ENCODE measurements around the gene RTKN2. TPM values are rescaled to one million over a fixed set of nuclear protein-coding genes. Genes with fewer than 3 reads are reported as not detected.

Gene RTKN2
- total and polyA plus RNA-seq, 9 of the 15 experiments (the other 6 are each of a cell fraction or from before 2014, with no cell fraction given), result 0.03 to 0.11 (median 0.05) TPM; not detected in 2

GRCh38 chr10:62277971-62278370 lies 9.3 kb upstream of the RTKN2 start (continued):
- TF ChIP-seq CGGBP1 (CRISPR knock-in tag; IDR thresholded peaks at IDR 0.05) (no peak), GABPB2 (CRISPR knock-in tag; conservative IDR thresholded peaks at IDR 0.05) (no peak), CREM (IDR thresholded peaks at IDR 0.05; ENCODE audit: low read depth) (no peak)

DNA sequence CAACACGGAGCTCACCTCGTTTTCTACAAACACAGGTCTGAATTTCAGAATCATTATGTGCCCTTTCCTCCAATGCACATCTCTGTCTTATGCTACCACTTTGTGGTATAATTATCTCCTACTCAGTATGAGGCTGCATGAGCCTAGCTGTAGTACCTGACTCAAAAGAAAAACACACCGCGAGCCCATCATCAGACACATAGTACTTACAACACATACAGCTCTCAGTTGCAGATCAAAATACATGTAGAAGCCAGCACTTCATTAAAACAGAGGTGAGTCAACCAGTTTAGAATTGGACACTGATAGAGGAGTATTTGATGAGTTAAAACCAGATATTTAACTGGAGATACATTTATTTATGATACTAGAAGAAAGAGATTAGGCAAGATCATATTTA lies 1.4 kb upstream of the RTKN2 start:
- no peak for FAIRE-seq
- CTCF ChIA-PET (ENCODE audit: low intra/inter-chr PET ratio), result no interaction called here
- in situ Hi-C loops (cut with MboI), result no loop called here
- TF ChIP-seq RFX5 (IDR thresholded peaks at IDR 0.05; ENCODE audit: low read depth, low read length) (no peak), ARID2 (IDR thresholded peaks at IDR 0.05) (no peak), HDAC3 (IDR thresholded peaks at IDR 0.05; ENCODE audit: borderline replicate concordance, partially characterized antibody) (no peak), KAT7 (CRISPR knock-in tag; IDR thresholded peaks at IDR 0.05; ENCODE audit: borderline replicate concordance) (no peak), PKNOX1 (IDR thresholded peaks at IDR 0.05) (no peak), ZBTB1 (CRISPR knock-in tag; IDR thresholded peaks at IDR 0.05; ENCODE audit: borderline replicate concordance, low read depth) (no peak), MED1 (CRISPR knock-in tag; IDR thresholded peaks at IDR 0.05; ENCODE audit: borderline replicate concordance) (no peak), ZNF583 (CRISPR knock-in tag; IDR thresholded peaks at IDR 0.05) (no peak), FOS (IDR thresholded peaks at IDR 0.05; ENCODE audit: extremely low read depth, insufficient read length) (no peak), NFE2 (IDR thresholded peaks at IDR 0.05; ENCODE audit: low read depth) (no peak), ATF7 (IDR thresholded peaks at IDR 0.05) (no peak)
- TF ChIP-seq, protein P1, sequence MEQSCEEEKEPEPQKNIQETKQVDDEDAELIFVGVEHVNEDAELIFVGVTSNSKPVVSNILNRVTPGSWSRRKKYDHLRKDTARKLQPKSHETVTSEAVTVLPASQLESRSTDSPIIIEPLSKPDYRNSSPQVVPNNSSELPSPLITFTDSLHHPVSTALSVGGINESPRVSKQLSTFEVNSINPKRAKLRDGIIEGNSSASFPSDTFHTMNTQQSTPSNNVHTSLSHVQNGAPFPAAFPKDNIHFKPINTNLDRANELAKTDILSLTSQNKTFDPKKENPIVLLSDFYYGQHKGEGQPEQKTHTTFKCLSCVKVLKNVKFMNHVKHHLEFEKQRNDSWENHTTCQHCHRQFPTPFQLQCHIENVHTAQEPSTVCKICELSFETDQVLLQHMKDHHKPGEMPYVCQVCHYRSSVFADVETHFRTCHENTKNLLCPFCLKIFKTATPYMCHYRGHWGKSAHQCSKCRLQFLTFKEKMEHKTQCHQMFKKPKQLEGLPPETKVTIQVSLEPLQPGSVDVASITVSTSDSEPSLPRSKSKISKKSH (CRISPR knock-in tag; IDR thresholded peaks at IDR 0.05), result no peak
- TF ChIP-seq, protein P2, sequence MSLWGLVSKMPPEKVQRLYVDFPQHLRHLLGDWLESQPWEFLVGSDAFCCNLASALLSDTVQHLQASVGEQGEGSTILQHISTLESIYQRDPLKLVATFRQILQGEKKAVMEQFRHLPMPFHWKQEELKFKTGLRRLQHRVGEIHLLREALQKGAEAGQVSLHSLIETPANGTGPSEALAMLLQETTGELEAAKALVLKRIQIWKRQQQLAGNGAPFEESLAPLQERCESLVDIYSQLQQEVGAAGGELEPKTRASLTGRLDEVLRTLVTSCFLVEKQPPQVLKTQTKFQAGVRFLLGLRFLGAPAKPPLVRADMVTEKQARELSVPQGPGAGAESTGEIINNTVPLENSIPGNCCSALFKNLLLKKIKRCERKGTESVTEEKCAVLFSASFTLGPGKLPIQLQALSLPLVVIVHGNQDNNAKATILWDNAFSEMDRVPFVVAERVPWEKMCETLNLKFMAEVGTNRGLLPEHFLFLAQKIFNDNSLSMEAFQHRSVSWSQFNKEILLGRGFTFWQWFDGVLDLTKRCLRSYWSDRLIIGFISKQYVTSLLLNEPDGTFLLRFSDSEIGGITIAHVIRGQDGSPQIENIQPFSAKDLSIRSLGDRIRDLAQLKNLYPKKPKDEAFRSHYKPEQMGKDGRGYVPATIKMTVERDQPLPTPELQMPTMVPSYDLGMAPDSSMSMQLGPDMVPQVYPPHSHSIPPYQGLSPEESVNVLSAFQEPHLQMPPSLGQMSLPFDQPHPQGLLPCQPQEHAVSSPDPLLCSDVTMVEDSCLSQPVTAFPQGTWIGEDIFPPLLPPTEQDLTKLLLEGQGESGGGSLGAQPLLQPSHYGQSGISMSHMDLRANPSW (CRISPR knock-in tag; IDR thresholded peaks at IDR 0.05), result no peak
- TF ChIP-seq, protein P3, sequence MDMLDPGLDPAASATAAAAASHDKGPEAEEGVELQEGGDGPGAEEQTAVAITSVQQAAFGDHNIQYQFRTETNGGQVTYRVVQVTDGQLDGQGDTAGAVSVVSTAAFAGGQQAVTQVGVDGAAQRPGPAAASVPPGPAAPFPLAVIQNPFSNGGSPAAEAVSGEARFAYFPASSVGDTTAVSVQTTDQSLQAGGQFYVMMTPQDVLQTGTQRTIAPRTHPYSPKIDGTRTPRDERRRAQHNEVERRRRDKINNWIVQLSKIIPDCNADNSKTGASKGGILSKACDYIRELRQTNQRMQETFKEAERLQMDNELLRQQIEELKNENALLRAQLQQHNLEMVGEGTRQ (CRISPR knock-in tag; IDR thresholded peaks at IDR 0.05), result no peak

More for the DNA sequence above, 1.4 kb upstream of the RTKN2 start:
- H3K9me1 ChIP-seq (ENCODE audit: control insufficient read depth, insufficient read depth, low read length), result no peaks in the 10 kb centered on the region
- POLR2A ChIA-PET, result interaction anchor here (1.1 kb wide), 1 partner anchor 905 kb away, joined by 3 read pairs; no protein-coding TSS in a partner anchor
- no peaks in the 10 kb centered on the region for H3K9me3 ChIP-seq (replicated peaks; ENCODE audit: control insufficient read depth, insufficient read depth, low read depth, low read length)
- no peak overlapping the region for H3K27ac ChIP-seq (ENCODE audit: extremely low read depth, low read depth, low read length)
- 0% methylated on average over 4 of the region's 4 CpGs for WGBS (ENCODE audit: insufficient coverage, low coverage, missing lambda C conversion rate)
- no peaks in the 10 kb centered on the region for H3K36me3 ChIP-seq (ENCODE audit: control insufficient read depth, insufficient read depth, low read length)
- H3K9ac ChIP-seq (ENCODE audit: insufficient read depth in 1 of 2, low read depth in 2 of 2, low read length in 2 of 2), result no peak overlapping the region
- H3K4me3 ChIP-seq, result no peak overlapping the region
- DNase-seq (ENCODE audit: extremely low read depth in 1 of 4, low spot score in 3 of 4), result no peak
- peaks cover 4 to 13% of the 10 kb centered on the region in 2 experiments for H3K27me3 ChIP-seq (ENCODE audit: control insufficient read depth in 2 of 2, insufficient read depth in 2 of 2, low read length in 2 of 2)
- no peaks in the 10 kb centered on the region for H3K79me2 ChIP-seq (ENCODE audit: control insufficient read depth, insufficient read depth, low read length)
- intact Hi-C loops (cut with micrococcal nuclease), result no loop called here
- H2AFZ ChIP-seq (ENCODE audit: low read depth, low read length), result no peak overlapping the region
- ATAC-seq, result no peak
- no TSS peak for BruUV-seq (replicated peaks)
- peaks cover 0 to 10% of the 10 kb centered on the region in 2 experiments; a peak in 3 of 5 replicates for H3K4me1 ChIP-seq (replicated peaks in 1 of 2; ENCODE audit: control insufficient read depth in 2 of 2, insufficient read depth in 2 of 2, low read length in 2 of 2)
- no peak overlapping the region for H3K4me2 ChIP-seq (ENCODE audit: insufficient read depth, low read length)
- H4K20me1 ChIP-seq (replicated peaks; ENCODE audit: control insufficient read depth, insufficient read depth, low read length), result no peaks in the 10 kb centered on the region

All from K562 (cell line).